ENCODE measurements around the gene GRIN3B.

GRIN3B gene

GRCh38 chr19:964761-965694 is 35.2 kb upstream of the GRIN3B start:
- DNase-seq (ENCODE audit: low read depth) = no peak

- DNase-seq (ENCODE audit: low read depth) = no peak
Measured at GRCh38 chr19:966485-967088, 33.6 kb upstream of the GRIN3B start.

GRCh38 chr19:970695-971094 is 29.5 kb upstream of the GRIN3B start:
- DNase-seq (ENCODE audit: low read depth) = no peak

- DNase-seq (ENCODE audit: low read depth) = no peak
Measured at GRCh38 chr19:971795-972194, 28.4 kb upstream of the GRIN3B start.

GRCh38 chr19:972281-972680 is 27.9 kb upstream of the GRIN3B start:
- DNase-seq (ENCODE audit: low read depth) = no peak

GRCh38 chr19:973726-974563 is 26.3 kb upstream of the GRIN3B start:
- no peak for DNase-seq (ENCODE audit: low read depth)

GRCh38 chr19:974564-975257 is 25.5 kb upstream of the GRIN3B start:
- DNase-seq (ENCODE audit: low read depth) = no peak

- DNase-seq (ENCODE audit: low read depth) = no peak
Measured at GRCh38 chr19:976476-976875, 23.7 kb upstream of the GRIN3B start.

- no peak for DNase-seq (ENCODE audit: low read depth)
Measured at GRCh38 chr19:977058-977464, 23.2 kb upstream of the GRIN3B start.

GRCh38 chr19:979318-979741 is 20.9 kb upstream of the GRIN3B start:
- no peak for DNase-seq (ENCODE audit: low read depth)

- no peak for DNase-seq (ENCODE audit: low read depth)
Measured at GRCh38 chr19:980133-980998, 19.9 kb upstream of the GRIN3B start.

GRCh38 chr19:982567-983170 is 17.6 kb upstream of the GRIN3B start:
- peak; percentile 62 for DNase-seq (ENCODE audit: low read depth)

GRCh38 chr19:984165-984967 is 15.9 kb upstream of the GRIN3B start, which contains the start of gene WDR18:
Gene WDR18 (plus strand): TSS chr19:984345. CDS start chr19:984354, 9 bp downstream.
- DNase-seq (ENCODE audit: low read depth) = peak; percentile 85

- no peak for DNase-seq (ENCODE audit: low read depth)
Measured at GRCh38 chr19:986083-986482, 14.1 kb upstream of the GRIN3B start.

GRCh38 chr19:988081-988480 is 12.1 kb upstream of the GRIN3B start:
- DNase-seq (ENCODE audit: low read depth) = no peak

GRCh38 chr19:988510-988909 is 11.7 kb upstream of the GRIN3B start:
- DNase-seq (ENCODE audit: low read depth) = no peak

- DNase-seq (ENCODE audit: low read depth) = no peak
Measured at GRCh38 chr19:989381-990081, 10.7 kb upstream of the GRIN3B start.

- DNase-seq (ENCODE audit: low read depth) = no peak
Measured at GRCh38 chr19:990119-990571, 10.1 kb upstream of the GRIN3B start.

GRCh38 chr19:990746-991145 is 9.5 kb upstream of the GRIN3B start:
- no peak for DNase-seq (ENCODE audit: low read depth)
